ENCODE measurements around the gene NDUFB7.
"Not testable (repeated sequence)": the region's sequence is repeated elsewhere in the genome, so short reads cannot be mapped to it uniquely, and the experiment has no call there.

NDUFB7 gene

GRCh38 chr19:14553939-14554243, 18.0 kb downstream of the NDUFB7 start:
- no peak for DNase-seq (ENCODE audit: low read depth in 2 of 3, low spot score in 1 of 3)

GRCh38 chr19:14553042-14553938, 18.6 kb downstream of the NDUFB7 start:
- DNase-seq (ENCODE audit: low read depth in 2 of 3, low spot score in 1 of 3) = no peak

GRCh38 chr19:14552006-14552360, 19.9 kb downstream of the NDUFB7 start:
- not testable (repeated sequence) for DNase-seq (ENCODE audit: low read depth in 2 of 3, low spot score in 1 of 3)

GRCh38 chr19:14551134-14552005, 20.5 kb downstream of the NDUFB7 start:
- DNase-seq (ENCODE audit: low read depth in 2 of 3, low spot score in 1 of 3) = peak; percentile 34 to 64 (median 47)

GRCh38 chr19:14550201-14550754, 21.6 kb downstream of the NDUFB7 start:
- DNase-seq (ENCODE audit: low read depth in 2 of 3, low spot score in 1 of 3) = no peak

- no peak for DNase-seq (ENCODE audit: low read depth in 2 of 3, low spot score in 1 of 3)
These were observed 26.2 kb downstream of the NDUFB7 start for GRCh38 chr19:14545716-14546082.

- no peak for DNase-seq (ENCODE audit: low read depth in 2 of 3, low spot score in 1 of 3)
These were observed 26.7 kb downstream of the NDUFB7 start for GRCh38 chr19:14544977-14545715.

- DNase-seq (ENCODE audit: low read depth in 2 of 3, low spot score in 1 of 3) = no peak
These were observed 27.8 kb downstream of the NDUFB7 start for GRCh38 chr19:14544047-14544446.

GRCh38 chr19:14542711-14543328, 29.0 kb downstream of the NDUFB7 start:
- DNase-seq (ENCODE audit: low read depth in 2 of 3, low spot score in 1 of 3) = no peak

GRCh38 chr19:14541979-14542378, 29.9 kb downstream of the NDUFB7 start:
- not testable (repeated sequence) for DNase-seq (ENCODE audit: low read depth in 2 of 3, low spot score in 1 of 3)

- DNase-seq (ENCODE audit: low read depth in 2 of 3, low spot score in 1 of 3) = no peak
These were observed 30.9 kb downstream of the NDUFB7 start for GRCh38 chr19:14540741-14541525.

GRCh38 chr19:14536926-14537692, 34.8 kb downstream of the NDUFB7 start:
- DNase-seq (ENCODE audit: low read depth in 2 of 3, low spot score in 1 of 3) = peak in 2 of 3 donors; percentile 30 to 42

- DNase-seq (ENCODE audit: low read depth in 2 of 3, low spot score in 1 of 3) = no peak
These were observed 38.4 kb downstream of the NDUFB7 start for GRCh38 chr19:14533450-14533849.

GRCh38 chr19:14530506-14530905, 41.4 kb downstream of the NDUFB7 start:
- DNase-seq (ENCODE audit: low read depth in 2 of 3, low spot score in 1 of 3) = no peak

GRCh38 chr19:14530005-14530348, 41.9 kb downstream of the NDUFB7 start:
- no peak for DNase-seq (ENCODE audit: low read depth in 2 of 3, low spot score in 1 of 3)

GRCh38 chr19:14529254-14530004, 42.4 kb downstream of the NDUFB7 start, which contains the start of gene TECR:
Gene TECR (plus strand): TSS chr19:14529594. CDS start chr19:14529697, 103 bp downstream.
- peak; percentile 100 for DNase-seq (ENCODE audit: low read depth in 2 of 3, low spot score in 1 of 3)

GRCh38 chr19:14528419-14529253, 43.2 kb downstream of the NDUFB7 start:
- DNase-seq (ENCODE audit: low read depth in 2 of 3, low spot score in 1 of 3) = no peak

- DNase-seq (ENCODE audit: low read depth in 2 of 3, low spot score in 1 of 3) = no peak
These were observed 45.4 kb downstream of the NDUFB7 start for GRCh38 chr19:14526423-14526822.
